Uterus (tissue), 2 donors: ENCODE measurements around the gene FGD2.

Experiments used
- POLR2A ChIP-seq, 2 donors: fragments of 450-650 bp; IDR thresholded peaks; one replicate each; pipeline ENCODE4 v1.6.1; 2016; ENCODE audit warnings: antibody characterized with exemption in 2 of 2, mild to moderate bottlenecking in 1 of 2, moderate library complexity in 1 of 2
- TF ChIP-seq, protein P1 (sequence below), 4 experiments: fragments of 200-600 bp in 2 of 4; fragments of 450-650 bp in 2 of 4; sonication (generic) in 2 of 4; IDR thresholded peaks; one replicate each; pipeline ENCODE4 v1.5.1; 2016 to 2019; ENCODE audit warnings: antibody characterized with exemption in 4 of 4, mild to moderate bottlenecking in 2 of 4, moderate library complexity in 1 of 4

DNA sequence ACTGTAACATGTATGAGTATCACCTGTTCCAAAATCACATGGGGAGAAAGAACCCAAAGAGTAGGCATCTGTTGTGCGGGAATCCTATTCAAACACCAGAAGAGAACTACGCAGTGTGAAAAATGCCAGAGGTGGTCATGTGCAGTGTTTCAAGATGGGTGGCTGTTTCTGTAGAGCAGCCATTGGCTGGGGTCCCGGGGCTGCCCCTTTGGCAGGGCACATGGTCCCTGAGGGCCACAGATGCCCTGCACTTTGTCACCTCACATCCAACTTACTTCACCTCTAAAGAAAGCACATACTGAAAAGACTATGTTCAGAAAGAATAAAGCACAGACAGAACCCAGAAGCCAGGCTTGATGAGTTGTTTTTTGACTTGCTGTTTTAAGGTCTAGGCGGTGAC is 31.8 kb upstream of the FGD2 start:
- TF ChIP-seq, protein P1, sequence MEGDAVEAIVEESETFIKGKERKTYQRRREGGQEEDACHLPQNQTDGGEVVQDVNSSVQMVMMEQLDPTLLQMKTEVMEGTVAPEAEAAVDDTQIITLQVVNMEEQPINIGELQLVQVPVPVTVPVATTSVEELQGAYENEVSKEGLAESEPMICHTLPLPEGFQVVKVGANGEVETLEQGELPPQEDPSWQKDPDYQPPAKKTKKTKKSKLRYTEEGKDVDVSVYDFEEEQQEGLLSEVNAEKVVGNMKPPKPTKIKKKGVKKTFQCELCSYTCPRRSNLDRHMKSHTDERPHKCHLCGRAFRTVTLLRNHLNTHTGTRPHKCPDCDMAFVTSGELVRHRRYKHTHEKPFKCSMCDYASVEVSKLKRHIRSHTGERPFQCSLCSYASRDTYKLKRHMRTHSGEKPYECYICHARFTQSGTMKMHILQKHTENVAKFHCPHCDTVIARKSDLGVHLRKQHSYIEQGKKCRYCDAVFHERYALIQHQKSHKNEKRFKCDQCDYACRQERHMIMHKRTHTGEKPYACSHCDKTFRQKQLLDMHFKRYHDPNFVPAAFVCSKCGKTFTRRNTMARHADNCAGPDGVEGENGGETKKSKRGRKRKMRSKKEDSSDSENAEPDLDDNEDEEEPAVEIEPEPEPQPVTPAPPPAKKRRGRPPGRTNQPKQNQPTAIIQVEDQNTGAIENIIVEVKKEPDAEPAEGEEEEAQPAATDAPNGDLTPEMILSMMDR (IDR thresholded peaks at IDR 0.05), result no peak
- no peak for TF ChIP-seq POLR2A (IDR thresholded peaks at IDR 0.05)
